DMS 273 (cell line): Measurements from ENCODE around the gene PLCB1.
"Not testable (repeated sequence)": the region's sequence is repeated elsewhere in the genome, so short reads cannot be mapped to it uniquely, and the experiment has no call there.

Source experiments
- DNase-seq: peaks from one replicate; lab custom pipeline; 2025; ENCODE audit not compliant: unreplicated experiment; lab: John Stamatoyannopoulos, UW

Gene PLCB1

GRCh38 chr20:8363970-8364733 lies 232.1 kb downstream of the PLCB1 start:
- DNase-seq = no peak

GRCh38 chr20:8364734-8365078 lies 232.6 kb downstream of the PLCB1 start:
- DNase-seq = no peak

DNA sequence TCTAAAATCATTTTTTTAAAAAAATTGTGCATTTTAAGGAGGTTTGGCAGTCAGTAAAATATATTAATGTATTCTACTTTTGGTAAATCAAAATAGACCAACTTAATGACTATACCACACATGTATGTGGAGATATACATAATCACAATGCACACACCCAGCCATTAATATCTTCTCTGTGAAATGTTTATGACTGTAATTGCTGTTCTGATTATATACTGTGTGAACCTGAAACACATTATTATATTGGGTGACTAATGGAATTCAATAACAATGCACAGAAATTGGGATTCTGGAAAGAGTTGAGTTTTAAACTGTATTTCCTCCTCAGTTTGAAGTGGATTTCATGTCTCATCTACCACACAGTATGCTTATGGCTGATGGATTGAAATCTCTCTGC lies 233.6 kb downstream of the PLCB1 start:
- no peak for DNase-seq

DNA sequence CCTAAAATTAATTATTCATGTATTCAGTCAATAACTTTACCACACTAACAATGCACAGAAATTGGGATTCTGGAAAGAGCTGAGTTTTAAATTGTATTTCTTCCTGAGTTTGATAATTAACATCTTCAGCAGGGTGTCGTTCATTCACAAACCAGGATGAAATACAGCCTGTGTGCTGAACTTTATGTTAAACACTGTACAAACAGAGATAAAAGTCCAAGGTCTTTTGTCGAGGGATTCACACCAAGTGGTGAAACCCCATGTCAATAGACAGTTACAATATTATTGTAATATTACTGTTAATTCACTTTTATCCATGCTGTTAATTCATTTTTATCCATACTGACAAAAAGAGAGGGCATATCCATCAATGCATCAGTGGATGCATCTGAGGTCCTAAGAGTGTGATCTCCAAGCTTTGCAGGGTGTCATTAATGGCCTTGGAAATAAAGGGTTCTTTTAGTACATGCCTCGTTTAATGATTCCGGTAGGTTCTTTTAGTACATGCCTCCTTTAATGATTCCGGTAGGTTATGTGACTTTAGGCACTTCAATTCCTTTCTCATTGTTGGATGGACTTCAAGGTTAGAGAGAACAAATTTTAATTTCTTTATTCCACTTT lies 234.3 kb downstream of the PLCB1 start:
- DNase-seq = no peak

GRCh38 chr20:8367689-8368088 lies 235.6 kb downstream of the PLCB1 start:
- no peak for DNase-seq

DNA sequence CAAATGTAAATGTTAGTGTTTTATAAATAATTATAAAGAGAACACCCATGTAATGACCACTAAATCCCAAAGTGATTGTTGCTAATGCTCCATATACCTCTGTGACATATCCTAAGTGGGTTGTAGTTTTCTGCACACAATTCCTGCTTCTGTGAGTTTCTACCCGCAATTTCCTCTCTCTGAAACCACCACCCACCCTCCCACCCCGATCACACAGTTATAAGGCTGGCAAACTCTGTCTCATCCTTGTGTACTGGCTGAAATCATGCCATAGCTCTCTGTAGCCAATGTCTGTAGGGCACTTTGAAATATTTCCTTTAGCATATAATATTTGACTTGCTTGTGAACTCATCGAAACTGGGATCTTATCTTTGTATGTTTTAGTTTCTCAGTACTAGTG lies 236.6 kb downstream of the PLCB1 start:
- DNase-seq = no peak

DNA sequence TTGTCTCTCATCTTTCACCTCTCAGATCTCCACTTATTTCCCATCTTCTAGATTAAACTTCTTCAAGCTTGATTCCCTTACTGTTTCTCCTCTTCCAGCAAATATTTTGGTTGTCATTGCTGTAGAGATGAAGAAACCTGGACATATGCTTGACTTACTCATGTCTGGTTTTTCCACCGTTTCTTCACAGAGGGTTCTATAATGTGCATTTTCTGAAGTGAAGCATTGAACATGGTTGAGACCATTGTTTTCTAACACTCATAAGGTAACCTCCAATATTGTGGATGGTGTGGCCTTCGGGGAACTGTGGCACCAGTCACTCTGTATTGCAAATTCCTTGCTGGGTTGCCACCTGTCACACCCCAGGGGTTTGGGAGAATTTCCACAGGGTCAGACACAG lies 237.2 kb downstream of the PLCB1 start:
- DNase-seq = no peak

- DNase-seq = no peak
Measured at GRCh38 chr20:8370774-8371173, 238.7 kb downstream of the PLCB1 start.

GRCh38 chr20:8372824-8373380 lies 240.8 kb downstream of the PLCB1 start:
- no peak for DNase-seq

DNA sequence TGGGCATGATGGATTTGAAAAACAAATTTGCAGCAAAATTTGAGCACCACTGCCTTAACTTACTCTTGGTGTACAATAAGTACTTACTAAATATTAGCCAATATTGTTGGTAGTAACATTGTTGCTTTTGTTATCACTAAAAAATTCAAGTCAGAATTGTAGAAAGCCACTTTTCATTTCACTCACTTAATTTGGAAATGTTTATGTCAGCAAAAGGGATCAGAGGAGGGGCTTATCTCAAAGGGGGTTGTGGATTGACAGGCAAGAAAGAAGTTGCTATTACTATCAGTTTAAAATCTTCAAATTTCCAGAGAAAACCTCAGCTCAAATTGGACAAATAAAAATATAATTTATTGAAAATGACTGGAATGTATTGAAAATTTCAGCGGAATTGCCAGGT lies 241.5 kb downstream of the PLCB1 start:
- no peak for DNase-seq

DNA sequence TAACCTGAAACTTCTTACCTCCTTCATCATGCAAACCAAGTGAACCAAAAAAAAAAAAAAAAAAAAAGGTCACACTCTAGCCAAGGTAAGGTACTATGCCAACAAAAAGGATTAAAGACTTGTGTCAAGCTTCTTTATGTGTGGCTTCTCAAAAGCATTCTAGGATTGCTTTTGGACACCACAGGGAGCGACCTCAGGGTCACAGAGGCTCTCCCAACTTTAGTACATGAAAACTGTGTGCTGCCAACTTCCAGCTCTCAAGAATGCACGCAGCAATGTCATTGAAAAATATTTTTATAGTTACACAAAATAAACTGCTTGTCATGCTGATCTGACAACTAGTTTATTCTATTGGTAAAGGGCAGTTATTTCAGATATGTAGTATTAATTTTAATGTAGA lies 243.8 kb downstream of the PLCB1 start:
- DNase-seq = no peak

GRCh38 chr20:8376940-8377339 lies 244.9 kb downstream of the PLCB1 start:
- DNase-seq = no peak

- DNase-seq = not testable (repeated sequence)
Measured at GRCh38 chr20:8379125-8379524, 247.1 kb downstream of the PLCB1 start.

GRCh38 chr20:8385247-8385646 lies 253.2 kb downstream of the PLCB1 start:
- peak; percentile 92 for DNase-seq

DNA sequence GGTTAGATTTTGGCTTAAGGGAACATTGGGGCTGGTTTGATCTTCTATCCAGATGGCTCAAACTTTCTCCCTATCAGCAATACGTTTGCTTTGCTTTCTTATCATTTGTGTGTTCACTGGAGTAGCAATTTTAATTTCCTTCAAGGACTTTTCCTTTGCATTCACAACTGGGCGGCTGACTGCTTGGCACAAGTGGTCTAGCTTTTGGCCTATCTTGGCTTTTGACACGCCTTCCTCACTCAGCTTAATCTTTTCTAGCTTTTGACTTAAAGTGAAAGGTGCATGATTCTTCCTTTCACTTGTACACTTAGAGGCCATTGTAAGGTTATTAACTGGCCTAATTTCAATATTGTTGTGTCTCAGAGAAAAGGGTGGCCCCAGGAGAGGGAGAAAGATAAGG lies 254.9 kb downstream of the PLCB1 start:
- DNase-seq = peak; percentile 18

DNA sequence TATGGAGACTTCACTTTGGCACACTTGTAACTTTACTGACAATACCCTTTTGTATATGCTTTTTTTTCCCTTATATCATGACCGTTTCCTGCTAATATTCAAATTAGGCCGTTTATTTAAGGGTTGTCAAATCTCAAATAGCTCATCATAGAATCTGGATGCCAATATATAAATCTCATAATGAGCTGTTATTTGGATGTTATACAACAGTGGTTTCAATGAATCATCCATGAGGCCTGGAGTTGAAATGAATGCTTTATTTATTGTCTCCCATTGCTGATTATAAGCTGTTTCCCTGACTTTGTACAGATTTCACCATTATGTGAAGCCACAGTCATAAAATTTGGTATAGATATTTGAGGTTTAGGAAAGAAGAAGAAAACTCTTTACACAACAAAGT lies 256.1 kb downstream of the PLCB1 start:
- DNase-seq = no peak

DNA sequence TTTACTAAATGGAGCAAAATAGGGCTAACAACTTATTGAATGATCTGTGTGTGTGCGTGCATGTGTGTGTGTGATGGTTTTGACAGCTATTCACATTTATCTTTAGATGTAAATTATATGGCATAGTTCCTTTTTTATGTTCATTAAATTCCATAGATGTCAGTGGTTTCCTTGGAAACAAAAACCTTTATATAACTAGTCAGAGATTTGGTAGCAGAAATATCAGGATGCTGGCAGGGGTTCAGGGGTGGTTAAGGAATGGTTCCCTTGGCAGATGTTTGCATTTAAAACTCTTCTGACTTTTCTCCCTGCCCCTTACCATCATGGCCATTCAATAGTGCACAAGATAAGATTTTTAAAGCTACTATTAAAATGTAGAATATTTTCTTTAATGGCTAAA lies 256.6 kb downstream of the PLCB1 start:
- DNase-seq = peak; percentile 23

GRCh38 chr20:8389381-8390036 lies 257.4 kb downstream of the PLCB1 start:
- DNase-seq = peak; percentile 81

- DNase-seq = no peak
Measured at GRCh38 chr20:8390037-8390433, 258.0 kb downstream of the PLCB1 start.

DNA sequence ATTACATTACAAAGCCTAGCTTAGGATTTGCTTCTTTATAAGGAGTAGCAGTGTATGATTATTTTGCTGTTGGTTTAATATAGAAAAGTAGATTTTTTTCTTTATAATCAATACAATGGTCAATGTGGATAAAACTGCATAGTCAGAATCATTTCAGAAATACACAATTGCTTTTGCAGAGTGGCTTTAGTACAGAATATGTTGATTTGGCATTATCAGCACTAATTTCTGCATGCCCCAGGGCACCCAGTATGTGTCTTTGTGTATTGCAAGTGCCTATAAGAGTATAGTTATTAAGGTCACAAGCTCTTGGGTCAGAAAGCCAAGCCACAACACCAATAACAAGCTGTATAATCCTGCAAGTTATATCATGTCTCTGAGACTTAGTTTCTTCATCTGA lies 258.4 kb downstream of the PLCB1 start:
- no peak for DNase-seq

- no peak for DNase-seq
Measured at GRCh38 chr20:8393381-8393780, 261.3 kb downstream of the PLCB1 start.

- no peak for DNase-seq
Measured at GRCh38 chr20:8394308-8394945, 262.4 kb downstream of the PLCB1 start.
